Stomach (tissue), 9 donors: Measurements from ENCODE around the gene NXPH1. TPM values are rescaled to one million over a fixed set of nuclear protein-coding genes. Genes with fewer than 3 reads are reported as not detected.

ENCODE experiments used
- DNase-seq, 2 donors: peaks; one replicate each; pipeline versions ENCODE4 v3.0.0 to v3.0.0-alpha.2; 2013 to 2019
- H3K27ac ChIP-seq, 5 donors: fragments of 200-600 bp in 4 of 5; sonication (generic) in 4 of 5; one replicate each; pipeline ENCODE4 v1.5.1; 2013 to 2019; ENCODE audit warnings: mild to moderate bottlenecking in 1 of 5, moderate library complexity in 1 of 5
- H3K27me3 ChIP-seq, 3 donors: fragments of 200-600 bp; sonication (generic); one replicate each; pipeline ENCODE4 v1.5.1; 2017 to 2019; ENCODE audit warnings: mixed run types in 1 of 3
- H3K36me3 ChIP-seq, 4 donors: fragments of 200-600 bp; sonication (generic); 1 replicate in 3 of 4; 2 replicates in 1 of 4; pipeline ENCODE4 v1.5.1; 2016 to 2019
- H3K4me1 ChIP-seq, 4 donors: fragments of 200-600 bp; sonication (generic); one replicate each; pipeline ENCODE4 v1.5.1; 2016 to 2019
- H3K4me3 ChIP-seq, 4 donors: fragments of 200-600 bp; sonication (generic) in 3 of 4; one replicate each; pipeline ENCODE4 v1.5.1; 2016 to 2019; ENCODE audit warnings: mild to moderate bottlenecking in 1 of 4
- H3K9me3 ChIP-seq, 4 donors: fragments of 200-600 bp; sonication (generic); one replicate each; pipeline ENCODE4 v1.5.1; 2016 to 2019
- CTCF ChIP-seq, 7 experiments: fragments of 450-650 bp in 4 of 7; fragments of 200-600 bp in 3 of 7; sonication (generic) in 3 of 7; IDR thresholded peaks; one replicate each; pipeline ENCODE4 v1.5.1; 2016 to 2019; ENCODE audit warnings: antibody characterized with exemption in 7 of 7, control low read depth in 2 of 7, mild to moderate bottlenecking in 1 of 7
- EP300 ChIP-seq: sonication (generic); formaldehyde crosslinking; IDR thresholded peaks from one replicate; pipeline ENCODE4 v1.6.1; 2017; ENCODE audit warnings: antibody characterized with exemption
- POLR2A ChIP-seq, 4 donors: fragments of 450-650 bp; IDR thresholded peaks; one replicate each; pipeline ENCODE4 v1.6.1; 2016; ENCODE audit warnings: antibody characterized with exemption in 4 of 4, control low read depth in 2 of 4, mild to moderate bottlenecking in 1 of 4, moderate library complexity in 1 of 4
- POLR2AphosphoS5 ChIP-seq, 3 donors: sonication (generic); formaldehyde crosslinking; IDR thresholded peaks; one replicate each; pipeline ENCODE4 v1.6.1; 2016; ENCODE audit warnings: antibody characterized with exemption in 3 of 3
- WGBS, 5 donors: extraction: QIAGEN DNeasy Blood & Tissue Kit in 3 of 5; methylation state at CpG; one replicate each; pipeline versions ENCODE4 v1.1.5 to v1.1.7; 2013 to 2018; 5-methylcytosine and 5-hydroxymethylcytosine counted together
- intact Hi-C: fragments of 100-400 bp; cut with DNase I; formaldehyde crosslinking; loops from one replicate; pipeline ENCODE4 v1.15.1; 2023; ENCODE audit warnings: low total_unique reads
- polyA plus RNA-seq, 3 donors: library from polyadenylated mRNA; stranded (reverse); fragments of 200-250 nt; gene quantifications; one replicate each; pipeline ENCODE4 v1.2.3, GENCODE V29; 2013
- total RNA-seq, 5 donors: library from RNA; depleted of rRNA; stranded (reverse); fragments of >200 nt; gene quantifications; one replicate each; pipeline versions ENCODE4 v1.1.0 to v1.2.3, GENCODE V29; 2014 to 2016
- donor health status: healthy with polysubstance abuse.
- donor health status: Bipolar disorder and iron deficiency.
- donor health status: healthy.

NXPH1 gene
- total and polyA plus RNA-seq, 8 donors = 0.37 TPM; not detected in 7

GRCh38 chr7:8387551-8388256, 45.7 kb upstream of the NXPH1 start:
- peak in 1 of 2 donors; percentile 22 for DNase-seq
- Histone ChIP-seq H3K4me1 (peaks cover 0 to 8% (median 0%) of the 10 kb centered on the region in 4 donors), H3K27ac (no peak overlapping the region), H3K27me3 (peaks cover 0 to 4% (median 0%) of the 10 kb centered on the region in 3 donors), H3K9me3 (no peaks in the 10 kb centered on the region), H3K4me3 (no peak overlapping the region), H3K36me3 (no peaks in the 10 kb centered on the region)
- 65 to 75% (median 69%) methylated on average over 7 of the region's 7 CpGs for WGBS, 5 donors
- TF ChIP-seq POLR2AphosphoS5 (IDR thresholded peaks at IDR 0.05) (no peak), CTCF (IDR thresholded peaks at IDR 0.05) (no peak), EP300 (no peak), POLR2A (IDR thresholded peaks at IDR 0.05) (no peak)
- intact Hi-C loops = no loop called here

- Histone ChIP-seq H3K27ac (no peak overlapping the region), H3K27me3 (peaks cover 0 to 4% (median 0%) of the 10 kb centered on the region in 3 donors), H3K36me3 (no peaks in the 10 kb centered on the region), H3K4me3 (no peak overlapping the region), H3K9me3 (no peaks in the 10 kb centered on the region), H3K4me1 (peaks cover 0 to 8% (median 0%) of the 10 kb centered on the region in 4 donors)
- TF ChIP-seq POLR2A (IDR thresholded peaks at IDR 0.05) (no peak), CTCF (IDR thresholded peaks at IDR 0.05) (no peak), EP300 (no peak), POLR2AphosphoS5 (IDR thresholded peaks at IDR 0.05) (no peak)
- no peak for DNase-seq
- WGBS, 5 donors = 86 to 96% (median 95%) methylated on average over 2 of the region's 2 CpGs
- intact Hi-C loops = no loop called here
These were observed 45.2 kb upstream of the NXPH1 start for GRCh38 chr7:8388257-8388625.

- H3K36me3 ChIP-seq = no peaks in the 10 kb centered on the region
- peaks cover 0 to 4% (median 0%) of the 10 kb centered on the region in 3 donors for H3K27me3 ChIP-seq
- intact Hi-C loops = no loop called here
- H3K27ac ChIP-seq = no peak overlapping the region
- H3K4me1 ChIP-seq = peaks cover 0 to 8% (median 0%) of the 10 kb centered on the region in 4 donors
- no peaks in the 10 kb centered on the region for H3K9me3 ChIP-seq
- peak in 1 of 2 donors; percentile 62 for DNase-seq
- no peak overlapping the region for H3K4me3 ChIP-seq
- no peak for TF ChIP-seq POLR2A (IDR thresholded peaks at IDR 0.05)
- whole genome bisulfite sequencing, 5 donors = 37 to 58% (median 45%) methylated on average over 10 of the region's 10 CpGs
These were observed 43.7 kb upstream of the NXPH1 start for GRCh38 chr7:8389593-8390261.

GRCh38 chr7:8390262-8390626, 43.2 kb upstream of the NXPH1 start:
- Histone ChIP-seq H3K9me3 (no peaks in the 10 kb centered on the region), H3K27ac (no peak overlapping the region), H3K4me3 (no peak overlapping the region), H3K36me3 (no peaks in the 10 kb centered on the region), H3K27me3 (peaks cover 0 to 4% (median 0%) of the 10 kb centered on the region in 3 donors), H3K4me1 (peaks cover 0 to 8% (median 0%) of the 10 kb centered on the region in 4 donors)
- WGBS, 5 donors = 31 to 44% (median 37%) methylated on average over 3 of the region's 3 CpGs
- TF ChIP-seq POLR2AphosphoS5 (IDR thresholded peaks at IDR 0.05) (no peak), EP300 (no peak), POLR2A (IDR thresholded peaks at IDR 0.05) (no peak), CTCF (IDR thresholded peaks at IDR 0.05) (no peak)
- intact Hi-C loops = no loop called here
- no peak for DNase-seq
